Neural progenitor cell (in vitro differentiated cells): Measurements from ENCODE around the gene LEKR1. TPM values are rescaled to one million over a fixed set of nuclear protein-coding genes. Genes with fewer than 3 reads are reported as not detected.
"Not testable (repeated sequence)": the region's sequence is repeated elsewhere in the genome, so short reads cannot be mapped to it uniquely, and the experiment has no call there.

ENCODE experiments used
- DNase-seq: peaks from one replicate; pipeline ENCODE4 v3.0.0-alpha.2; 2016; ENCODE audit warnings: low spot score
- H2AFZ ChIP-seq: fragments of 200-600 bp; sonication (generic); replicated peaks from 2 replicates; pipeline ENCODE4 v1.6.1; 2016; ENCODE audit warnings: antibody characterized with exemption
- H3F3A ChIP-seq: fragments of 200-600 bp; sonication (generic); 2 replicates; pipeline ENCODE4 v1.6.1; 2016; ENCODE audit warnings: antibody characterized with exemption, low read depth
- H3K27ac ChIP-seq: fragments of 200-600 bp; sonication (generic); 2 replicates; pipeline ENCODE4 v1.5.1; 2016; ENCODE audit warnings: mild to moderate bottlenecking
- H3K27me3 ChIP-seq: fragments of 200-600 bp; sonication (generic); 2 replicates; pipeline ENCODE4 v1.6.1; 2016; ENCODE audit warnings: mild to moderate bottlenecking, moderate library complexity
- H3K36me3 ChIP-seq: fragments of 200-600 bp; sonication (generic); 2 replicates; pipeline ENCODE4 v1.5.1; 2016
- H3K4me1 ChIP-seq: fragments of 200-600 bp; sonication (generic); 2 replicates; pipeline ENCODE4 v1.6.1; 2016; ENCODE audit warnings: mixed run types
- H3K4me2 ChIP-seq: fragments of 200-600 bp; sonication (generic); 2 replicates; pipeline ENCODE4 v1.6.1; 2016
- H3K4me3 ChIP-seq: fragments of 200-600 bp; sonication (generic); 2 replicates; pipeline ENCODE4 v1.5.1; 2016
- H3K79me2 ChIP-seq: fragments of 200-600 bp; sonication (generic); 2 replicates; pipeline ENCODE4 v1.6.1; 2016; ENCODE audit warnings: low read depth
- H3K9ac ChIP-seq: fragments of 200-600 bp; sonication (generic); 2 replicates; pipeline ENCODE4 v1.6.1; 2016
- H3K9me3 ChIP-seq: fragments of 200-600 bp; sonication (generic); 2 replicates; pipeline ENCODE4 v1.5.1; 2016; ENCODE audit warnings: low read depth
- H4K20me1 ChIP-seq: fragments of 200-600 bp; sonication (generic); 2 replicates; pipeline ENCODE4 v1.6.1; 2016; ENCODE audit warnings: low read depth
- H3K27ac Mint-ChIP-seq: 3 replicates; pipeline ENCODE4 v1.8.0; 2021; ENCODE audit warnings: mixed read lengths
- H3K27me3 Mint-ChIP-seq: 2 replicates; pipeline ENCODE4 v1.8.0; 2022; ENCODE audit warnings: low read depth, mild to moderate bottlenecking, inconsistent platforms, moderate library complexity, mixed read lengths; ENCODE audit not compliant: insufficient read depth
- H3K36me3 Mint-ChIP-seq: 3 replicates; pipeline ENCODE4 v1.8.0; 2021; ENCODE audit warnings: mixed read lengths
- H3K4me1 Mint-ChIP-seq: 3 replicates; pipeline ENCODE4 v1.8.0; 2021; ENCODE audit warnings: mixed read lengths
- H3K4me3 Mint-ChIP-seq: 3 replicates; pipeline ENCODE4 v1.8.0; 2021; ENCODE audit warnings: mild to moderate bottlenecking, moderate library complexity, mixed read lengths
- H3K9me3 Mint-ChIP-seq: 3 replicates; pipeline ENCODE4 v1.8.0; 2020; ENCODE audit warnings: mixed read lengths
- EZH2 ChIP-seq: fragments of 200-600 bp; sonication (generic); IDR thresholded peaks from 2 replicates; pipeline ENCODE4 v1.6.1; 2017; ENCODE audit warnings: antibody characterized with exemption, mild to moderate bottlenecking, moderate library complexity
- EZH2phosphoT487 ChIP-seq: fragments of 200-600 bp; sonication (generic); IDR thresholded peaks from 2 replicates; pipeline ENCODE4 v1.6.1; 2017; ENCODE audit warnings: antibody characterized with exemption
- total RNA-seq: library from RNA; depleted of rRNA; stranded (reverse); fragments of >200 nt; gene quantifications from 2 replicates; pipeline ENCODE4 v1.2.3, GENCODE V29; 2015; ENCODE audit warnings: low replicate concordance
- TF ChIP-seq, protein P1 (sequence below): fragments of 200-600 bp; sonication (generic); IDR thresholded peaks from 2 replicates; pipeline ENCODE4 v1.5.1; 2017; ENCODE audit warnings: antibody characterized with exemption, mild to moderate bottlenecking

Gene LEKR1
- total RNA-seq, 1 donor from 2014 or later = 1.9 TPM

DNA sequence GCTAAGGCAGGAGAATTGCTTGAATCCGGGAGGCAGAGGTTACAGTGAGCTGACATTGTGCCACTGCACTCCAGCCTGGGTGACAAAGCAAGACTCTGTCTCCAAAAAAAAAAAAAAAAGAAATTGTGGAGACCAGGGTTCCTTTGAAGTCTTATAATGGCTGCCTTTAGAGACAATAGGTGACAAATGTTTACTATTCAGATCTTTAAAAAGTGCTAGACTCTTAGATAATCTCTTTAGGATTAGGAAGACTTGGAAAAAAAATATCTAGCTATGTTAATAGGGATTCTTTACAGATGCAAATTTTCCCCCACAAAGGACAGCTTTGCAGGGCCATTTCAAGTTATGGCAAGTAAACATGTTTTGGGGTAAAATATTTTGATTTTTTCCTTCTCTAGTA, 71.7 kb downstream of the LEKR1 start:
- H3K4me3 Mint-ChIP-seq, H4K20me1 ChIP-seq, H3K4me2 ChIP-seq, H3K27me3 Mint-ChIP-seq, H3K9me3 ChIP-seq, H3K9ac ChIP-seq, DNase-seq, H3K27ac ChIP-seq, H3F3A ChIP-seq, H3K27ac Mint-ChIP-seq, H3K27me3 ChIP-seq, H2AFZ ChIP-seq, H3K4me1 ChIP-seq, H3K9me3 Mint-ChIP-seq, H3K4me3 ChIP-seq, H3K4me1 Mint-ChIP-seq, H3K79me2 ChIP-seq, H3K36me3 Mint-ChIP-seq, H3K36me3 ChIP-seq: not testable (repeated sequence)

DNA sequence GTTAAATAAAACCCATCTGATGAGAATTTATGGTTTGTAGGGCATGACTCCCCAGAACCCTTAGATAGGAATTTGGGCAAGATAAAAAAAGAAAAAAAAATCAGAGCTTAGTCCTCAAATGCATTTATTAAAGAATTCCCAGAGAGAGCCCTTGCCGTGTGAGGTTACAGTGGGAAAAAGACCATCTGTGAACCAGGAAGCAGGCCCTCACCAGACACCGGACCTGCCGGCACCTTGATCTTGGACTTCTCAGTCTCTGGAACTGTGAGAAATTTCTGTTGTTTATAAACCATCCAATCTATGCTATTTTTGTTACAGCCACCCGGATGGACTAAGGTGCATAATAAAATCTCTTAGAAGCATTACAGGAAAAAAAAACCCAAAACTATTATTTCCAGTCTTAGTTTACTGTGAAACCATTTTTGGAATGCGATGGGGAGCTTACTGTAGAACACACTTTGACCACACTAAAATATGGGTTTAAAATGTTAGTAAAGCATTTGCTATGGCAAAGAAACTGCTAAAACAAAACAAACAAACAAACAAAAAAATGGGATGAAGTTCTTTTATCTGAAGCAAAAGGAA, 72.2 kb downstream of the LEKR1 start:
- no peak overlapping the region for H3K27ac ChIP-seq
- H3K27me3 ChIP-seq = no peaks in the 10 kb centered on the region
- Mint-ChIP-seq H3K4me3 (no peak overlapping the region), H3K27me3 (no peaks in the 10 kb centered on the region), H3K4me1 (no peaks in the 10 kb centered on the region), H3K9me3 (peaks cover 4% of the 10 kb centered on the region), H3K36me3 (no peaks in the 10 kb centered on the region), H3K27ac (no peak overlapping the region)
- no peak overlapping the region for H3K4me3 ChIP-seq
- no peak overlapping the region for H3K4me2 ChIP-seq
- H3K4me1 ChIP-seq = no peaks in the 10 kb centered on the region
- no peak overlapping the region for H3K9ac ChIP-seq
- no peak overlapping the region for H2AFZ ChIP-seq
- no peaks in the 10 kb centered on the region for H3K79me2 ChIP-seq
- no peaks in the 10 kb centered on the region for H3K36me3 ChIP-seq
- no peaks in the 10 kb centered on the region for H3K9me3 ChIP-seq
- TF ChIP-seq EZH2phosphoT487 (no peak), EZH2 (no peak)
- TF ChIP-seq, protein P1, sequence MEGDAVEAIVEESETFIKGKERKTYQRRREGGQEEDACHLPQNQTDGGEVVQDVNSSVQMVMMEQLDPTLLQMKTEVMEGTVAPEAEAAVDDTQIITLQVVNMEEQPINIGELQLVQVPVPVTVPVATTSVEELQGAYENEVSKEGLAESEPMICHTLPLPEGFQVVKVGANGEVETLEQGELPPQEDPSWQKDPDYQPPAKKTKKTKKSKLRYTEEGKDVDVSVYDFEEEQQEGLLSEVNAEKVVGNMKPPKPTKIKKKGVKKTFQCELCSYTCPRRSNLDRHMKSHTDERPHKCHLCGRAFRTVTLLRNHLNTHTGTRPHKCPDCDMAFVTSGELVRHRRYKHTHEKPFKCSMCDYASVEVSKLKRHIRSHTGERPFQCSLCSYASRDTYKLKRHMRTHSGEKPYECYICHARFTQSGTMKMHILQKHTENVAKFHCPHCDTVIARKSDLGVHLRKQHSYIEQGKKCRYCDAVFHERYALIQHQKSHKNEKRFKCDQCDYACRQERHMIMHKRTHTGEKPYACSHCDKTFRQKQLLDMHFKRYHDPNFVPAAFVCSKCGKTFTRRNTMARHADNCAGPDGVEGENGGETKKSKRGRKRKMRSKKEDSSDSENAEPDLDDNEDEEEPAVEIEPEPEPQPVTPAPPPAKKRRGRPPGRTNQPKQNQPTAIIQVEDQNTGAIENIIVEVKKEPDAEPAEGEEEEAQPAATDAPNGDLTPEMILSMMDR = no peak
- peaks cover 7% of the 10 kb centered on the region for H3F3A ChIP-seq
- no peak for DNase-seq
- H4K20me1 ChIP-seq = no peaks in the 10 kb centered on the region

DNA sequence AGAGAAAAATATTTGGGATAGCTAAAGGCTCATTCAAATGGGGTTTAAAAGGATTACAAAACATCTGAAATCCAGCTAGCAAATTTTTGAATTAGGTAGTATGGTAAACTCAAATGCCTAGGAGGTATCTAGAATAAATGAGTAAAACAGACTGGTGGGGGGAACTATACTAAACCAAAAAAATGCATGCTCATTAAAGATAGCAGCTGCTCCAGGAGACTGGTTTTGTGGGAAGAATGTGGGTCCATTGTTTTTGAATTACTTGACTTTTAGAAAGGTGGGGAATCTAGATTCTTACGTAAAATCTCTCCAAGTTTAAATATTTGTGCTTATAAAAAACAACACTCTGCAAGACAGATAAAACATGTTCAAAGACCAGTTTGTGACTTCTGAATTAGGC, 73.8 kb downstream of the LEKR1 start:
- no peak overlapping the region for H3K4me2 ChIP-seq
- no peaks in the 10 kb centered on the region for H3K4me1 ChIP-seq
- no peak overlapping the region for H3K4me3 Mint-ChIP-seq
- H3K27me3 ChIP-seq = no peaks in the 10 kb centered on the region
- no peaks in the 10 kb centered on the region for H3K36me3 Mint-ChIP-seq
- TF ChIP-seq, protein P1 = no peak
- TF ChIP-seq EZH2 (no peak), EZH2phosphoT487 (no peak)
- no peaks in the 10 kb centered on the region for H3K9me3 ChIP-seq
- peaks cover 7% of the 10 kb centered on the region for H3F3A ChIP-seq
- peaks cover 2% of the 10 kb centered on the region for H3K9me3 Mint-ChIP-seq
- H3K36me3 ChIP-seq = no peaks in the 10 kb centered on the region
- no peaks in the 10 kb centered on the region for H4K20me1 ChIP-seq
- no peaks in the 10 kb centered on the region for H3K4me1 Mint-ChIP-seq
- H2AFZ ChIP-seq = no peak overlapping the region
- H3K27me3 Mint-ChIP-seq = no peaks in the 10 kb centered on the region
- DNase-seq = no peak
- no peaks in the 10 kb centered on the region for H3K79me2 ChIP-seq
- H3K9ac ChIP-seq = no peak overlapping the region
- H3K27ac ChIP-seq = no peak overlapping the region
- no peak overlapping the region for H3K4me3 ChIP-seq
- H3K27ac Mint-ChIP-seq = no peak overlapping the region

DNA sequence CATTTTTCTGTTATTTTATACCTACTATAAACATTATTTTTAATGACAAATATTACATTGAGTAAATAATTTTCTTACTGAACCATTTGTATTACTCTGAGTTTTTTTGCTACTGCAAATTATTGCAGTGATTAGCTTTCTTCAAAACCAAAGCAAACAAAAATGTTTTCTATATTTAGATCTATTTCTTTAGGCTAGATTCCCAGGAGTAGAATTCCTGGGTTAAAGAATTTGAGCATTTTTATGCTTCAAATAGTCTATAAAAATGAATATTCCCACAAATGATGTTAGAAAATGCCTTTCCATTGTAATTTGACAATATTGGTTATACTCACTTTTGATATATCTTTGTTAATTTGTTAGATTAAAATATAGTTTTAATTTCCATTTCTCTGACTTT, 76.8 kb downstream of the LEKR1 start:
- H3K4me1 ChIP-seq = no peaks in the 10 kb centered on the region
- no peak overlapping the region for H3K27ac Mint-ChIP-seq

More for the DNA sequence above, 76.8 kb downstream of the LEKR1 start:
- DNase-seq = no peak
- Mint-ChIP-seq H3K4me1 (no peaks in the 10 kb centered on the region), H3K9me3 (no peaks in the 10 kb centered on the region), H3K4me3 (no peak overlapping the region), H3K27me3 (no peaks in the 10 kb centered on the region), H3K36me3 (no peaks in the 10 kb centered on the region)
- Histone ChIP-seq H3K27me3 (no peaks in the 10 kb centered on the region), H3K4me3 (no peak overlapping the region), H3K79me2 (no peaks in the 10 kb centered on the region), H3F3A (peaks cover 7% of the 10 kb centered on the region), H2AFZ (no peak overlapping the region), H3K9me3 (no peaks in the 10 kb centered on the region), H4K20me1 (no peaks in the 10 kb centered on the region), H3K4me2 (no peak overlapping the region), H3K36me3 (no peaks in the 10 kb centered on the region), H3K27ac (no peak overlapping the region), H3K9ac (no peak overlapping the region)
- TF ChIP-seq EZH2 (no peak), EZH2phosphoT487 (no peak)
- TF ChIP-seq, protein P1 = no peak
